AG04450 (cell line): ENCODE measurements around the gene TEAD3. TPM values are rescaled to one million over a fixed set of nuclear protein-coding genes. Genes with fewer than 3 reads are reported as not detected.
"Not testable (repeated sequence)": the region's sequence is repeated elsewhere in the genome, so short reads cannot be mapped to it uniquely, and the experiment has no call there.

Experiments used
- CTCF ChIA-PET: fragments of 300-600, 350-600 bp; formaldehyde crosslinking; extraction: SDS; loops from one replicate; lab custom pipeline; 2022; ENCODE audit warnings: antibody characterized with exemption, inconsistent platforms; lab: Charles Lee
- POLR2A ChIA-PET: fragments of 350-600 bp; formaldehyde crosslinking; extraction: SDS; loops from one replicate; lab custom pipeline; 2021; ENCODE audit warnings: antibody characterized with exemption, inconsistent platforms; lab: Yijun Ruan, JAX
- DNase-seq: peaks from one replicate; pipeline ENCODE4 v3.0.0-alpha.2; 2011; ENCODE audit warnings: low read depth, low spot score
- H3K27ac ChIP-seq: one replicate; pipeline ENCODE4 v1.5.1; 2012; ENCODE audit warnings: low read depth, low read length, control low read depth
- H3K27me3 ChIP-seq: one replicate; pipeline ENCODE4 v1.6.0; 2012; ENCODE audit warnings: low read length; ENCODE audit not compliant: control insufficient read depth, insufficient read depth
- H3K4me3 ChIP-seq: 2 replicates; pipeline ENCODE4 v1.5.1; 2011; ENCODE audit warnings: mild to moderate bottlenecking, low read depth, low read length, control low read depth
- H3K9me3 ChIP-seq: 2 replicates; pipeline ENCODE4 v1.5.1; 2012; ENCODE audit warnings: low read length; ENCODE audit not compliant: control insufficient read depth, insufficient read depth
- polyA plus RNA-seq: library from polyadenylated mRNA; depleted of rRNA; stranded (reverse); fragments of >200 nt; gene quantifications from 2 replicates; pipeline ENCODE4 v1.2.3, GENCODE V29; 2011
- TF ChIP-seq, protein P1 (sequence below): IDR thresholded peaks from 2 replicates; pipeline ENCODE4 v1.5.1; 2011; ENCODE audit warnings: low read depth, low read length, control low read depth, inconsistent platforms

Gene TEAD3
- polyA plus RNA-seq, 1 experiment, result 16.6 TPM

DNA sequence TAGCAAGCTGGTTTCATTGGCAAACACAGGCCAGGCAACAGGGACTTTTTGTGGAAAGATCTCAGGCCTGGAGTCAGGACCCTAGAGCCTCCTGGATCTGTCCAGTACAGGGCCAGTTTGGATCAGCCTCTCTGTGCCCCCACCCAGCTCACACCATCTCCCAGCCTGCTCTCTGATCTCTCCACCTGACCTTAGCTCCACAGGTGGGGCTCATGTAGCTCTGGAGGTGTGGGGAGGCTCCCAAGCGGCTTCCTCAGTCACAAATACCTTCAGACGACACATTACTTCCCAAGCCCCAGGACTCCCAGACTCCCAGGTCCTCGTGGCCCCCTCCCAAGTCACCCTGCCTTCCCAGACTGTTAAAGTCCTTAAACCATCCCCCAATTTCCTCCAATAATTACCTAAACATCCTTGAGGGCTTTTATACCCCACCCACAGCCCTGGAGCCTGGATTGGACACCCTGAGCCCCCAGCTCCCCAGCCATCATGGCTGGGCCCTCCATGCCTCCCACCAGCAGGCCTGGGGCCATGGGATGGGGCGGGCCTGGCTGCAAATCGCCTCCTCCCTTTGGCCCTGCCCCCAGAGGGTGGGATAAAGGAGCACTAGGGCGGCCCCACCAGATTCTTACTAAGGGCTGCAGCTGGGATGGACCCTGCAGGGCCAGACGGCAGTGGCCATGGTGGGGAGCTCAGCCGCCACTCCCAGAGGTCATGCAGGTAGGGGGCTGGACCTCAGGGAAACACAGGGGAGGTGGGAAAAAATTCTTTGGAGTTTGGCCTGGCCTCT, 60.6 kb downstream of the TEAD3 start:
- ChIA-PET CTCF (interaction anchor here (2.1 kb wide), 2 partner anchors 13 to 21 kb away, joined by 7 to 8 read pairs; no protein-coding TSS in a partner anchor), POLR2A (interaction anchor here (1.3 to 1.9 kb wide), 2 partner anchors 8 to 17 kb away, joined by 3 to 5 read pairs; no protein-coding TSS in a partner anchor)

DNA sequence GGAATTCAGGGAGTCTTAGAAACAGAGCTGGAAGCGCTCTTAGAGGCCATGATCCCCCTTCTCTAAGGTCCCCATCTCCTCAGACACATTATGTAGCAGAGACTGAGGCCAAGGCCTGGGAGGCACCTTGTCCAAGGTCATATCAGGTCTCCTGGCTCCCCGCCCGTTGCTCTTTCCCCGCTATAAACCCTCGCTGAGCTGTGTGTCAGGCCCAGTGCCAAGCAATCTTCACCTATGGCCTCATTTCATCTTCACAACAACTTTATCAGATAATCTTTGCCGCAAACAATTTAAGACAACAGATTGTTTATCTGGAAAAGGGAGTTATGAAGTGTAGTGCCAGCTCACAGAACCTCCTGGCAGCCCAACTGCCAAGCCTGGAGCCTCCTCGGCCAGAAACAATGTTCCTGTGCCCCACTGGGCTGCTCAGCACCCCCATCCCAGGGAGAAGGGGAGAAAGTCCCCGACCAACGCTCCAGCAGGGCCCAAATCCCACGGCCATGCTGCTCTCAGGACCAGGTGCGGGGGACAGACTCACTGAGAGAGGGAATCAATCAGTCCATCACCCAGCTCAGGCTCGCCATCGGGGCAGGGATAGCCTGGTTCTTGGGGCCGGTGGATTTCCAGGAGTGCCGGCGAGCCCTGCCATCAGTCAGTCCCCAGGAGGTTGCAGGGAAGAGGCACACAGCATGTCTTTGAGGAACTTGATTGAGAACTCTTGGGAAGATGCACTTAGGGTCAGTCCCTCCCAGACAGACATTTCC, 61.6 kb downstream of the TEAD3 start:
- Histone ChIP-seq H3K27ac (no peak overlapping the region), H3K4me3 (no peak overlapping the region), H3K9me3 (no peaks in the 10 kb centered on the region; the same call in none of the 2 replicates), H3K27me3 (no peaks in the 10 kb centered on the region)
- ChIA-PET CTCF (interaction anchor here (2.1 kb wide), 1 partner anchor 20 kb away, joined by 7 read pairs; no protein-coding TSS in a partner anchor), POLR2A (no interaction called here)
- TF ChIP-seq, protein P1, sequence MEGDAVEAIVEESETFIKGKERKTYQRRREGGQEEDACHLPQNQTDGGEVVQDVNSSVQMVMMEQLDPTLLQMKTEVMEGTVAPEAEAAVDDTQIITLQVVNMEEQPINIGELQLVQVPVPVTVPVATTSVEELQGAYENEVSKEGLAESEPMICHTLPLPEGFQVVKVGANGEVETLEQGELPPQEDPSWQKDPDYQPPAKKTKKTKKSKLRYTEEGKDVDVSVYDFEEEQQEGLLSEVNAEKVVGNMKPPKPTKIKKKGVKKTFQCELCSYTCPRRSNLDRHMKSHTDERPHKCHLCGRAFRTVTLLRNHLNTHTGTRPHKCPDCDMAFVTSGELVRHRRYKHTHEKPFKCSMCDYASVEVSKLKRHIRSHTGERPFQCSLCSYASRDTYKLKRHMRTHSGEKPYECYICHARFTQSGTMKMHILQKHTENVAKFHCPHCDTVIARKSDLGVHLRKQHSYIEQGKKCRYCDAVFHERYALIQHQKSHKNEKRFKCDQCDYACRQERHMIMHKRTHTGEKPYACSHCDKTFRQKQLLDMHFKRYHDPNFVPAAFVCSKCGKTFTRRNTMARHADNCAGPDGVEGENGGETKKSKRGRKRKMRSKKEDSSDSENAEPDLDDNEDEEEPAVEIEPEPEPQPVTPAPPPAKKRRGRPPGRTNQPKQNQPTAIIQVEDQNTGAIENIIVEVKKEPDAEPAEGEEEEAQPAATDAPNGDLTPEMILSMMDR, result no peak
- DNase-seq, result no peak

More for the DNA sequence above, 60.6 kb downstream of the TEAD3 start:
- Histone ChIP-seq H3K27me3 (no peaks in the 10 kb centered on the region), H3K9me3 (no peaks in the 10 kb centered on the region; the same call in 1 of the 2 replicates), H3K4me3 (no peak overlapping the region), H3K27ac (no peak overlapping the region)
- TF ChIP-seq, protein P1, result no peak
- DNase-seq, result no peak

DNA sequence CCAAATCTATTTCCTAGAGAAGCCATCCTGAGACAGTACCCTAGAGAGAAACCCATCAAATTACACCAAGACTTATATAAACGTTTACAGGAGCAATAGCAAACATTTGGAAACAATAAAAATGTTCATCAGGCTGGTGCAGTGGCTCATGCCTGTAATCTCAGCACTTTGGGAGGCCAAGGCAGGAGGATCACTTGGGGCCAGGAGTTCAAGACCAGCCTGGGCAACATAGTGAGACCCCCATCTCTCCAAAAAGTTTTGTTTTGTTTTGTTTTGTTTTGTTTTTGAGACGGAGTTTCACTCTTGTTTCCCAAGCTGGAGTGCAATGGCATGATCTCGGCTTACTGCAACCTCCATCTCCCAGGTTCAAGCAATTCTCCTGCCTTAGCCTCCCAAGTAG, 64.2 kb downstream of the TEAD3 start:
- DNase-seq, POLR2A ChIA-PET, H3K9me3 ChIP-seq, H3K27ac ChIP-seq, H3K4me3 ChIP-seq, H3K27me3 ChIP-seq: not testable (repeated sequence)
- CTCF ChIA-PET, result interaction anchor here (0.7 to 1.1 kb wide), 2 partner anchors 17 kb away, joined by 3 to 4 read pairs; no protein-coding TSS in a partner anchor

DNA sequence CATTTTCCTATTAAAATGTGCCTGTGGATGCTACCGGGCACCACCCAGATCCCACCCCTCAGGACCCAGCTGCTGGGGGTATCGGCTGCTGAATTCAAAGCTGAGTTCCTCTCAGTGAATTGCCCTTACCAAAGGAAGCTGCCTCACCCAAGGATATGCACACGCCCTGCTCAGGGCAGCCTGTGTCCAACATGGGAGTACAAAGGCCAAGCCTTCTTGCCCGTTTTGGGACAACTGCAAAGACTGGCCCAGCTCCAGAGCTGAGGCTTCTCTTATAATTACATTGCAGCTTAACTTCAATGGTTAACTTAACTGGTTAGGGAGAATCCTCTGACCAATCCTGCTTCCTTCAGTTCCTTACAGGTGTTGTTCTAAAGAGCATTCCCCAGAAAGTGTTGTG, 64.6 kb downstream of the TEAD3 start:
- H3K4me3 ChIP-seq, result no peak overlapping the region
- no peak overlapping the region for H3K27ac ChIP-seq
- H3K27me3 ChIP-seq, result no peaks in the 10 kb centered on the region
- ChIA-PET CTCF (interaction anchor here (0.7 to 1.1 kb wide), 2 partner anchors 17 kb away, joined by 3 to 4 read pairs; no protein-coding TSS in a partner anchor), POLR2A (no interaction called here)
- TF ChIP-seq, protein P1, result no peak
- peaks cover 8% of the 10 kb centered on the region for H3K9me3 ChIP-seq
- no peak for DNase-seq

DNA sequence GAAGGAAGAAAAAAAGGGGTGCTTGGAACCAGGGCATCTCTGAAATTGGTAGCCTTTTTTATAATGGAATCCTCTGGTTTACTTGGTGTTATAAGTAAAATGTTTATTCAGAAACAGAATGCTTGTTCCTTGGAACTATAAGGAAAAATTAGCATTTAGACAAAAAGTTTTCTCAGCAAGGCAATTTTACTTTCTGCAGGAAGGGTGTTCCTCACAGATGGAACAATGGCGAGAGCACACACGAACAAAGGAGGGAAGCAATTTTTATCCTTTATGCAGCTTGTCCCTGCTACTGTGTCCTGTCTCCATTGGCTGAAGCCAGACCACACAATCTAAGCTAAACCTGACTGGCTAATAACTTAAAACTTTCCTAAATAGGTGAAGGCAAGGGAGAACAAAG, 67.4 kb downstream of the TEAD3 start:
- no peak overlapping the region for H3K4me3 ChIP-seq
- TF ChIP-seq, protein P1, result no peak
- DNase-seq, result no peak
- no peaks in the 10 kb centered on the region for H3K27me3 ChIP-seq
- ChIA-PET POLR2A (no interaction called here), CTCF (no interaction called here)
- H3K9me3 ChIP-seq, result peaks cover 8% of the 10 kb centered on the region
- no peak overlapping the region for H3K27ac ChIP-seq
